Vagina (tissue), 2 donors: ENCODE results near the gene ASCL2.
"Not testable (repeated sequence)": the region's sequence is repeated elsewhere in the genome, so short reads cannot be mapped to it uniquely, and the experiment has no call there.

Experiments used
- CTCF ChIP-seq, 3 experiments: fragments of 450-650 bp in 2 of 3; fragments of 200-600 bp in 1 of 3; sonication (generic) in 1 of 3; IDR thresholded peaks; one replicate each; pipeline ENCODE4 v1.5.1; 2017 to 2019; ENCODE audit warnings: antibody characterized with exemption in 3 of 3, mild to moderate bottlenecking in 2 of 3, moderate library complexity in 2 of 3
- POLR2A ChIP-seq, 2 donors: fragments of 450-650 bp; IDR thresholded peaks; one replicate each; pipeline ENCODE4 v1.6.1; 2017; ENCODE audit warnings: antibody characterized with exemption in 2 of 2, mild to moderate bottlenecking in 2 of 2, moderate library complexity in 2 of 2

- TF ChIP-seq CTCF, POLR2A (IDR thresholded peaks at IDR 0.05): not testable (repeated sequence)
Measured at GRCh38 chr11:2286350-2286749, 16.0 kb upstream of the ASCL2 start.
